Forelimb muscle (tissue), 1 donor: ENCODE measurements around the gene INSR. TPM values are rescaled to one million over a fixed set of nuclear protein-coding genes. Genes with fewer than 3 reads are reported as not detected.

Experiments
- DNase-seq: peaks from one replicate; pipeline ENCODE4 v3.0.0-alpha.2; 2013; ENCODE audit warnings: low read depth
- polyA plus RNA-seq: library from polyadenylated mRNA; unstranded; fragments of 120-200 nt; gene quantifications from one replicate; pipeline ENCODE4 v1.2.1, GENCODE V29; 2013; ENCODE audit not compliant: insufficient read length

Gene INSR
- polyA plus RNA-seq, 1 donor: 15.8 TPM

DNA sequence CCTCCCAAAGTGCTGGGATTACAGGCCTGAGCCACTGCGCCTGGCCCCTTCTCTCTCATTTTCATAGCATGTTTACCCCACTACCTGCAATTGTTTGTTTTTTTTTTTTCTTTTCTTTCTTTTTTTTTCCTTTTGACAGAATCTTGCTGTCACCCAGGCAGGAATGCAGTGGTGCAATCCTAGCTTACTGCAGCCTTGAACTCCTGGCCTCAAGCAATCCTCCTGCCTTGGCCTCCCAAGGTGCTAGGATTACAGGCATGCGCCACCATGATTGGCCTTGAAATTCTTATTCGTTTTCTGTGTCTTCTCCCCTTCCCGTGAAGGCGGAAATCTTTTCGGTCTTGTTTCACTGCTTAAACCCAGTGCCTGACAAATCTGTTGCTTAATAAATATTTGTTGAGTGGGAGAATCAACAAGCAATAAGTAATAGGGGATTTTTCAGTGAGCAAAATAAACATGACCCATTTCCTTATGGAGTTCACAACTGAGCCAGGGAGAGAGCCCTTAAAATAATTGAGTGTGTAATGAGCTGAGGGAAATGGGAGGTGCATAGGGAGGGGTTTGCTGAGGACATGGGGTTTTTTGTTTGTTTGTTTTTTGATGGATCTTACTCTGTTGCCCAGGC is 1.8 kb upstream of the INSR start:
- no peak for DNase-seq

DNA sequence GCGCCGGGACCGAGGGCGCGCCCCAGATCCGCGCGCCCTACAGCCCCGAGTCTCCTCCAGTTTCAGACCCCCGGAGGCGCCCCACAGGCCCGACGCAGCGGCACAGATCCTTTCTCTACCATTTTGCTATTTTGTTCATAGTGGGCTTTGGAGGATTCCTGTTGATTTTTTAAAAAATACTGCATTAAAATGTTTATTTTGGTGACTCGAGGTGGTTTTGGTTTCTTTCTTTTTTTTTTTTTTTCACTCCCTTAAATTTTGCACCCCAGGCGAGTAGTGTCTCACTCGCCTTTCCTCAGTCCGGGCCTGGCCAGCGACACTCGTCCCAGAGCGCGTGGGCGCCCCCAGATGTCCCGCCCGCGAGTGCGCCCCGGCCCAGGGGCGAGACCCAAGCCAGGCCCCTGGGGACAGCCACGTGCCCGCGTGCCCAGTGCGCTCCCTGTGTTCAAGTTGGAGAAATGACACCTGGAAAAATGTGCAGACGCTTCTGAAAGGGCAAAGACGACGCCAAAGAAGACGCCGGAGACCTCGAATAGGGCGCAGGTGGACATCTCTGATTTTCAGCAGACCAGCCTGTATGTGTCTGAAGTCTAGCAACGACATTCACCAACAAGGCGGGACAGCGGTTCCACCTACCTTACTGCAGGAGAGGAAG is 471 bp upstream of the INSR start:
- DNase-seq: no peak

DNA sequence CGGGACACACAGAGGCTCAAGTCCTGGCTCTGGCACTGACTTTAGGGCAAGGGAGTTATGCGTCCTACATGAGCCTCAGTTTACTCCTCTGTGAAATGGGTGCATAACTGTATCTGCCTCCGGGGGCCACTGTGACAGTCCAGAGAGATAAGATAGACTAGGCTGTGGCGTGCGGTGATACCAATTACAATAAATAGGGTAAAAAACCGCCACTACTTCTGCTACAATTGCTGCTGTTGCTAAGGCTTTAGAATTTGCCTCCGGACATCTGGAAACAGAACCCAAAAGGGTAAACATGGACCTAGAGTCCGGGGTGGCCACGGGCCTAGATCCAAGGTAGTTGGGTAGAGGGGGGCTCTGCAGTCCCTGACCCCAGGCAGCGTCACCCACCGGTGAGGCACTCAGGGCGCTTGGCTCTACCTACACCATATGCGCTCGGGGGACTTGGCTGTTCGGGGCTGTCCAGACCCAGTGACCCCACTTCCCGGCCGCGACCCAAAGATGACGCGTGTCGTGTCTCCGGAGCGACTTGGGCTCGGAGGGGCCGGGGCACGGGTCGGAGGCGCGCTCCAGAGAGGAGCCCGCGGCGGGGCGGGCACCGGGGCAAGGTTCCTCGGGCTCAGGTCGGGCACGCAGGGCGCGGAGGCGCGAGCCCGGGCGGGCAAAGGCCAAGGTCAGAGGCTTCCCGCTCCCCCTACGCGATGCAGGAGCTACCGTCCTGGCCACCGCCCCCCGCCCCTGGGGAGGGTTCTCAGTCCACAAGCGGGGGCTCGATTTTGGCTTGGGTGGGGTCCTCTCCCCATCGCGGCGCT is 1.1 kb downstream of the INSR start:
- DNase-seq: no peak

- no peak for DNase-seq
Observed at GRCh38 chr19:7292352-7292949, 1.8 kb downstream of the INSR start.

- no peak for DNase-seq
Observed at GRCh38 chr19:7288977-7289376, 5.2 kb downstream of the INSR start.

GRCh38 chr19:7288131-7288530 is 6.1 kb downstream of the INSR start:
- no peak for DNase-seq

DNA sequence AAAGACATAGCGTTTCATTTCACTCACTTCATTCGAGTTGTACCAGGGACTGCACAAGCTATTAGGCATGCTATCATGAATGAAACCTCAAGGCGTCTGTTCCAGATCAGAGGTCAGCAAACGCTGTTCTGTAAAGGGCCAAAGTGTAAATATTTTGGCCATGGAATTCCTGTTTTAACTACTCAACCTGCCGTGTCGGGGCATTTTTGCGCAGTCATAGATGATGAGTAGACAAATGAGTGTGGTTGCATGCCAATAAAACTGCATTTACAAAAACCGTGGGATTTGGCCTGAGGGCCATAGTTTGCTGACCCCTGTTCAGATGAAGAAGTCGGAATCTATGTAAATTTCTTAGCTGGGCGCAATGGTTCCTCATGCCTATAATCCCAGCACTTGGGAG is 6.5 kb downstream of the INSR start:
- no peak for DNase-seq

GRCh38 chr19:7280940-7281666 is 13.1 kb downstream of the INSR start:
- no peak for DNase-seq

DNA sequence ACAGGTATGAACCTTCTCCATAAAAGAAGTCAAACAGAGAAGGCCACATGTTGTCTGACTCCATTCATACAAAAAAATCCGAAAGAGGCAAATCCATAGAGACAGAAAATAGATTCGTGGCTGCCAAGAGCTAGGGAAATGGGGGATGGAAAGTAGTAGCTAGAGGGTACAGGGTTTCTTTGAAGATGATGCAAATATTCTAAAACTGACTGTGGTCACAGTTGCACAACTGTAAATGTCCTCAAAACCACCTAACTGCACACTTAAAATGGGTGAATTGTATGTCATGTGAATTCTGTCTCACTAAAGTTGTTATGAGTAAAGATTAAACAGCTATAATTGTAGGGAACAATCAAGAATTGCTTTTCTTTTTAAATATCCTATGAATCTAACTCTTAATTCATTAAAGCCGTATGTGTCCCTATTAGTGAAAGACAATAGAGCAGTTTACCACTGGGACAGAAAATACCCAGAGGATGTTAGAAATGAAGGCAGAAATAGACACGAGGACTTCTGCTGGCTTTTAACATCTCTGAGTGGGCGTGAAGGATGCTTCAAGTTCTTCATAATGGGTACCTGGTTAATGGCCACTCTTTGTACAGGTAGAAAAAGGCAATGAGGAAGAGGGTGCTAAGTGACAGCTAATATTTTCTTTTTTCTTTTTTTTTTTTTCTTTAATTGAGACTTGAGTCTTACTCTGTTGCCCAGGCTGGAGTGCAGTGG is 21.2 kb downstream of the INSR start:
- DNase-seq: no peak

- DNase-seq: no peak
Observed at GRCh38 chr19:7268705-7269098, 25.5 kb downstream of the INSR start.

GRCh38 chr19:7267792-7268704 is 26.2 kb downstream of the INSR start:
- no peak for DNase-seq

GRCh38 chr19:7266832-7267231 is 27.4 kb downstream of the INSR start:
- DNase-seq: no peak

GRCh38 chr19:7265963-7266362 is 28.3 kb downstream of the INSR start:
- no peak for DNase-seq

DNA sequence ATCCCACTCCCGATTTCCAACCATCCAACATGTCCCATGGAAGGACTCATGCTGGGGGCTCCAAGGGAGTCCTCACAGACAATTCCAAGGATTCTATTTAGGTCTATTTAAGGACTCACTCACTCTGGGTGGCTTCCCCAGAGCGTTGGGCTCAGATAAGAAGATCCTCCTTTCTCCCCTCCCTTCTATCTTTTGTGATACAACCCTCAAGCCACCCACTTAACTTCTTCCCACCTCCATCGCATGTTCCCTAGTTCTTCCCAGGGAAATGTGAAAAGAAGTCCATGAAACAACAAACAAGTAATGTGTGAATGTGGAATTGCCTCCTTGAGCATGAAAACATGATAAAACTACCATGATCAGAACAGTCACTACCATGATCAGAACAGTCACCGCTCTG is 29.4 kb downstream of the INSR start:
- DNase-seq: no peak

DNA sequence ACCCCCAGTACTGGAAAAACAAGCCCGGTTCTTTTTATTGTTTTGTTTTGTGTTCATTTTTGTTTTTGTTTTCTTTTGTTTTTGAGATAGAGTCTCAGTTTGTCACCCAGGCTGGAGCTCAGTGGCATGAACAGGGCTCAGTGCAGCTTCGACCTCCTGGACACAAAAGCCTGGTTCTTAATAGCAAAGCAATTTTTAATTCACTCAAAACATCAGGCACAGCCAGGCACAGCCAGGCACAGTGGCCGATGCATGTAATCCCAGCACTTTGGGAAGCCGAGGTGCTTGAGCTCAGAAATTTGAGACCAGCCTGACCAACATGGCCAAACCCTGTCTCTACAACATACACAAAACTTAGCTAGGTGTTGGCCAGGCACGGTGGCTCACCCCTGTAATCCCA is 30.7 kb downstream of the INSR start:
- no peak for DNase-seq

DNA sequence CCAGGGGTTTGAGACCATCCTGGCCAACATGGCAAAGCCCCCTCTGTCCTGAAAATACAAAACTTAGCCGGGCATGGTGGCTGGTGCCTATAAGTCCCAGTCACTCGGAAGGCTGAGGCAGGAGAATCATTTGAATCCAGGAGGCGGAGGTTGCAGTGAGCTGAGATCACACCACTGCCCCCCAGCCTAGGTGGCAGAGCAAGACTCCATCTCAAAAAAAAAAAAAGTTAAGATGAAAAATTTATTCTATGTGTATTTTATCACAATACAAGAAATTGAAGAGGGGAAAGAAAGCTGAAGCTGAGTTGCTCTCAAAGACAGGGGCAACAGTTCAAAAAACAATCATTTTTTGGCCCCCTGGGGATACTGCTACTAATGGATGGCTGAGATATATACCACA is 31.1 kb downstream of the INSR start:
- no peak for DNase-seq

GRCh38 chr19:7262470-7262869 is 31.7 kb downstream of the INSR start:
- no peak for DNase-seq

DNA sequence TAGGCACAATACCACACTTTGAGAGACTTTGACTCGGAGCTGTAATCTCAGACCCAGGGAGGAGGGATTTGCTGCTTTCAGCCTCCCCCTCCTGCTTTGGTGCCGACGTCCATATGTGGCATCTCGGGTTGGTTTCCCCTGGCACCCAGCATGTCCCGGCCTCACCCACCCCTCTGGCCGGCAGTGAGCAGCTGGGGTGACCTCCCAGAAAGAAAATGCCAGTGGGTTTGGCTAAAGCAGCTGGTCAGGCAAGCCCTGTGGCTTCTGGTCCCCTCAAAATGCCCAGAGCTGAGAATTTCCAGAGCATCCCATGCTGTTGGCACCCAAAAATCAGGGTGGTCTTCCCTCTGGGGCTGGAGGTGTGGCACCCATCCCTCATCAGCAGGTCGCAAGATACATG is 34.1 kb downstream of the INSR start:
- DNase-seq: no peak

- no peak for DNase-seq
Observed at GRCh38 chr19:7258840-7259395, 35.3 kb downstream of the INSR start.
